Activated CD8-positive, alpha-beta memory T cell treated with anti-CD3 and anti-CD28 coated beads, Interleukin-2, amount 50 U/mL, for 1 hour (primary cell): ENCODE measurements around the gene APLP1.
"Not testable (repeated sequence)": the region's sequence is repeated elsewhere in the genome, so short reads cannot be mapped to it uniquely, and the experiment has no call there.

Experiments used
- DNase-seq: peaks from one replicate; pipeline ENCODE4 v3.0.0-alpha.2; 2020; ENCODE audit errors: extremely low read depth

Gene APLP1

DNA sequence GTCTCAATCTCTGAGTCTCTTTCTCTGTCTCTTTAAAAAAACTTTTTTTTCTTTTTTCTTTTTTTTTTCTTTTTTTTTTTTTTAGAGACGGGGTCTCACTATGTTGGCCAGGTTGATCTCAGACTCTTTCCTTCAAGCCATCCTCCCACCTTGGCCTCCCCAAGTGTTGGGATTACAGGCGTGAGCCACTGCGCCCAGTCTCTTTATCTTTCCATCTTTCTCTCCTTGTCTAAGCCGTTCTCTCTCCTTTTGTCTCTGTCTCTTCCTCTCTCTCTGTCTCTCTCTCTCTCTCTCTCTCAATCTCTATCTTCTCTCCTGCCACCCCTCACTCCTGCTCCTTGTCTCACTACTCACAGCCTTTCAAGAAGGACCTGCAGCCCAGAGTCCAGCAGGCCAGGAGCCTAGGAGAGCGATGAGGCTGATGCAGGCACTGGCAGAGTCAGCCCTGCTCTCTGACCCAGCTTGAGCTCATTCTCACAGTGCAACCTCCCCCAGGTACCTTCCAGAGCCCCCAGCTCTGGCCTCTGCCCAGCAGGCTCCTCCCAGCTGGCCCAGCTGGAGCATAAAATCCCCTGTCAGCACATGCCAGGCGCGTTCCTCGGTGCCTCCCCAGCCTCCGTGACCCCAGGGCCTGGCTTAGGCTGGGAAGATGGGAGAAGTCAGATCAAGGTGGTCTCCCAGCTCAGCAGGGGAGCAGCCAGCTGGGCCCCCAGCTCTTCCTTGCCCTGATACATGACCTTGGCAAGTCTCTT lies 16.2 kb upstream of the APLP1 start, which contains the start of gene NPHS1:
NPHS1 (minus strand) TSS at position 476 of the 752 bp plus-strand sequence. CDS start 667 bp downstream, outside the sequence.
- no peak for DNase-seq

DNA sequence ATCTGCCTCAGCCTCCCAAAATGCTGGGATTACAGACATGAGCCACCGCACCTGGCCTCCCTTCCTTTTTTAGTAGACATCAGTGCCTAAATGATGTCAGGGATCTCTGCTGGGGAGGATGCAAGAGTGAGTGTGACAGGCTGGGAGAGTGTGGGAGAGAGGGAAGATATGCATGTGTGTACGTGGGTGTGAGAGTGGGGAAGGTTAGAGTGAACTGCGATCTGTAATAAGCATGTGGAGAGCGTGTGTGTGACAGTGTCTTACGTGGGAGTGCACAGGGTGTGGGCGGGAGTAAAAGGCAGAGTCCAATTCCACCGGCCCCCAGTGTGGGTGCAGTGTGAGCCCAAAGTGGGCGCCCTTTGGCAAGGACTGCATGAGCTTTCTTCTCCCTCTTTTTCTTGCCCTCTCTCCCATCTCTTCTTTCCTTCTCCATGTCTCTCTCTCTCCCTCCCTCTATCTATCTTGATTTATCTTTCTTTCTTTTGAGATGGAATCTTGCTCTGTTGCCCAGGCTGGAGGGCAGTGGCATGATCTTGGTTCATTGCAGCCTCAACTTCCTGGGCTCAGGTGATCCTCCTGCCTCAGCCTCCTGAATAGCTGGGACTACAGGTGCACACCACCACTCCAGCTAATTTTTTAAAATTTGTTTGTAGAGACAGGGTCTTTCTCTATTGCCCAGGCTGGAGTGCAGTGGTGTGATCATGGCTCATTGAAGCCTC lies 15.2 kb upstream of the APLP1 start:
- no peak for DNase-seq

DNA sequence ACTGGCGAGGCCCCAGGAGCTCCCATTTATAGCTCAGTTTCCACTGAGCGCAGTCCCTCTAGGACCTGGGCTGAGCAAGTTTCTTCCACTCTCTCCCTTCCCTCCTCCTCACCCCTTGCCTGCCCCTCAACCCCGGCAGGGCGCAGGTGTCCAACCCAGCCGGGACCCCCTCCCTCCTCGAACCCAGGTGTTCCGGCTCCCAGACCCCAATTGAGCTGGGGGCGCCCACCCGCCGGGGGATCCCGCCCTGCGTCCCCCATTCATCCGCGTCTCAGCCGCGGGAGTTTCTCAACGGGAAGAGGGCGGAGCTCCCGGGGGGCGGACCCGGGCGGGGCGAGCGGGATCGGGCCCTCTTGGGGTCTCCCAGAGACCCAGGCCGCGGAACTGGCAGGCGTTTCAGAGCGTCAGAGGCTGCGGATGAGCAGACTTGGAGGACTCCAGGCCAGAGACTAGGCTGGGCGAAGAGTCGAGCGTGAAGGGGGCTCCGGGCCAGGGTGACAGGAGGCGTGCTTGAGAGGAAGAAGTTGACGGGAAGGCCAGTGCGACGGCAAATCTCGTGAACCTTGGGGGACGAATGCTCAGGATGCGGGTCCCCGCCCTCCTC lies 11.7 kb upstream of the APLP1 start, which contains the start of gene KIRREL2:
KIRREL2 (plus strand) TSS at position 366 of the 604 bp plus-strand sequence; CDS start at position 575, 209 bp downstream.
- DNase-seq, result no peak

DNA sequence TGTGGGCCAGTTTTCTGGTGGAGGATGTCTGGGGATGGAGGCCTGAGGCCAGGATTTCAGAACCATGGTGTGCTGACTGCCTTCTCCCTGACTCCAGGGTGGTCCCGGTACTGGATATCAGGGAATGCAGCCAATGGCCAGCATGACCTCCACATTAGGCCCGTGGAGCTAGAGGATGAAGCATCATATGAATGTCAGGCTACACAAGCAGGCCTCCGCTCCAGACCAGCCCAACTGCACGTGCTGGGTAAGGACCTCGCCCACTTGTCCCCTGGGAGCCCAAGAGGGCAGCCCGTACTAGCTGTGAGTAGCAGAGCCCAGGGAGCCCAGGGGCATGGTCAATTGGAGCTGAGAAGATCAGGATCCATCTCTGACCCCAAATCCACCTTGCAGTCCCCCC lies 10.1 kb upstream of the APLP1 start:
- DNase-seq, result no peak

DNA sequence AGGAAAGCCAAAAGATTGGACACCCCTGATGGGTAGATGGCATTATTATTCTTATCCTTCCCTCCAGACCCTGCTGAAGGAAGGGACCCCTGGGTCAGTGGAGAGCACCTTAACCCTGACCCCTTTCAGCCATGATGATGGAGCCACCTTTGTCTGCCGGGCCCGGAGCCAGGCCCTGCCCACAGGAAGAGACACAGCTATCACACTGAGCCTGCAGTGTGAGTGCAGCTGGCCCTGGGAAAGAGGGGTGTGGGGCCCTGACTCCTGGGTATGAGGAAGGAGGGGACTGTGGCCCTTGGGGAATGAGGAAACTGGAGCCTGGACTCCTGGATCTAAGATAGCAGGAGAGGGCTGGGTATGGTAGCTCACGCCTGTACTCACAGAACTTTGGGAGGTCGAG lies 9.0 kb upstream of the APLP1 start:
- no peak for DNase-seq

DNA sequence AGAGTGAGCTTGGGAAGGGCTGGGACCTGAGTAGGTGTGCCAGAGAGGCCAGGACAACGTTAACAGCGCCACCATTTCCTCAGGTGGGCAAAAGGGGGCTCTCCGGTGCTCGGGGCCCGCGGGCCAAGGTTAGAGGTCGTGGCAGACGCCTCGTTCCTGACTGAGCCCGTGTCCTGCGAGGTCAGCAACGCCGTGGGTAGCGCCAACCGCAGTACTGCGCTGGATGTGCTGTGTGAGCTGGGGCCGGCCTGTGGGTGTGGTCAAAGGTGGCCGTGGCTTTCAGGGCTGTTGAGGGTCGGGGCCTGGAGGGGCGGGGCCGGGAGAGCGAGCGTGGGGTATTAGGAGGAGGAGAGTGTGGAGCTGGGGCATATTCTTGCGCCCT lies 7.9 kb upstream of the APLP1 start:
- DNase-seq, result no peak

DNA sequence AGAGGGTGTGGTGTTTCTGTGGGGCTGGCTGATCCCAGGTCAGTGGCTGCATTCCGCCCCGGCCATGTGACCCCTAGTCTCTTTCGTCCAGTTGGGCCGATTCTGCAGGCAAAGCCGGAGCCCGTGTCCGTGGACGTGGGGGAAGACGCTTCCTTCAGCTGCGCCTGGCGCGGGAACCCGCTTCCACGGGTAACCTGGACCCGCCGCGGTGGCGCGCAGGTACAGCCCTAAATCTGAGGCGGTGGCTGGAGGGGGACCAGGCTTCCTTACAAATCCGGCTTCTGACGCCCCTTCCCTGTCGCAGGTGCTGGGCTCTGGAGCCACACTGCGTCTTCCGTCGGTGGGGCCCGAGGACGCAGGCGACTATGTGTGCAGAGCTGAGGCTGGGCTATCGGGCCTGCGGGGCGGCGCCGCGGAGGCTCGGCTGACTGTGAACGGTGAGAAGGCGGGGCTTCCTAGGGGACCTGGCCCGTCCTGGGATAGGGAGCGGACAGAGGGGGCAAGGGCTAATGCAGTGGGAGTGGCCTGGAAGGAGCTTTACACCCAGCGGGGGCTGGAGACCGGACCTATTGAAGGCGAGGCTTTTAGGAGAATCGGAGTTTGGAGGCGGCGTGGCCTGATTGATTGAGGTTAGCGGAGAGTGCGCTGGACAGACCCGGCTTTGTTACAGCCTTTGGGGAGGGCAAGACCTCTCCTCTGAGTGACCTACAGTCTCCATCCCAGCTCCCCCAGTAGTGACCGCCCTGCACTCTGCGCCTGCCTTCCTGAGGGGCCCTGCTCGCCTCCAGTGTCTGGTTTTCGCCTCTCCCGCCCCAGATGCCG lies 7.3 kb upstream of the APLP1 start:
- no peak for DNase-seq

DNA sequence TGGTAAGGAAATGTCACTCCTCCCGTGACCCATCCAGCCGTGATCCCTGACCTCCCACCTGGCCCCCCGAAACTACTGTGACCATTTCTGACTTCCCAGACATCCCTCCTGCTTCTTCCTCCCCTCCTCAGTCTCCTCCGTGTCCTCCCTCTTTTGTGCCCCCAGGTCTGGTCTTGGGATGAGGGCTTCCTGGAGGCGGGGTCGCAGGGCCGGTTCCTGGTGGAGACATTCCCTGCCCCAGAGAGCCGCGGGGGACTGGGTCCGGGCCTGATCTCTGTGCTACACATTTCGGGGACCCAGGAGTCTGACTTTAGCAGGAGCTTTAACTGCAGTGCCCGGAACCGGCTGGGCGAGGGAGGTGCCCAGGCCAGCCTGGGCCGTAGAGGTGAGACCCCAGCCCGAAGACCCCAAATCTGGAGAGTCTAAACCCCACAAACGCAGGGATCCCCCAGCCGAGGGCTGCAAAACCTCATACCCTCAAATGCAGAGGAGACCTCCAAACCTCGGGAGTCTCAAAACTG lies 6.7 kb upstream of the APLP1 start:
- DNase-seq, result no peak

DNA sequence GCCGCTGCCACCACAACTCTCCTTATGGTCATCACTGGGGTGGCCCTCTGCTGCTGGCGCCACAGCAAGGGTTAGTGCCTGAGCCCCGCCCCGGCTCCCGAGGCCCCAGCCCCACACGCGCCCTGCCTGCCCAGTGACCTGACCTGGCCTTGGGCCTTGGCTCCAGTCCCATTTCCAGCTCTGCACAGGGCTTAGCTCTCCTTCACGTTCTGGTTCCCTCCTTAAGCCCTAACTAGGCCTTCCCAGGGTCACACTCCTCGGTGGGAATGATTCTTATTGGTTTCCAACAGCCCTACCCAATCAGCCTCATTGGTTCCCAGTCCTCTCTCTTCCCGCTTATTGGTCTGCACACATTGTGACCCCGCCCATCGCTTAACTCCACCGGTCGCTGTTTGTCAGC lies 5.8 kb upstream of the APLP1 start:
- no peak for DNase-seq

DNA sequence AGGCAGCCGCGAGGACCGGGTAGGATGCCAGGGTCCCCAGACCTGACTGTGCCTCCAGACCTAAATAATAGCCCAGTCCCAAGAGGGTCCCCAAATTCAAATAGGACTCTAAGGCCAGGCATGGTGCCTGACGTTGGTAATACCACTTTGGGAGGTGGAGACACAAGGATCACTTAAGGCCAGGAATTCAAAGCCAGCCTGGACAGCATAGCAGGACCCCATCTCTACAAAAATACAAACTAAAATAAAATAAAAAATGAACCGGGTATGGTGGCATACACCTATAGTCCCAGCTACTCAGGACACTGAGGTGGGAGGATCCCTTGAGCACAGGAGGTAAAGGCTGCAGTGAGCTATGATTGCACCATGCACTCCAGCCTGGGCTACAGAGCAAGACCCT lies 5.4 kb upstream of the APLP1 start:
- DNase-seq, result no peak

DNA sequence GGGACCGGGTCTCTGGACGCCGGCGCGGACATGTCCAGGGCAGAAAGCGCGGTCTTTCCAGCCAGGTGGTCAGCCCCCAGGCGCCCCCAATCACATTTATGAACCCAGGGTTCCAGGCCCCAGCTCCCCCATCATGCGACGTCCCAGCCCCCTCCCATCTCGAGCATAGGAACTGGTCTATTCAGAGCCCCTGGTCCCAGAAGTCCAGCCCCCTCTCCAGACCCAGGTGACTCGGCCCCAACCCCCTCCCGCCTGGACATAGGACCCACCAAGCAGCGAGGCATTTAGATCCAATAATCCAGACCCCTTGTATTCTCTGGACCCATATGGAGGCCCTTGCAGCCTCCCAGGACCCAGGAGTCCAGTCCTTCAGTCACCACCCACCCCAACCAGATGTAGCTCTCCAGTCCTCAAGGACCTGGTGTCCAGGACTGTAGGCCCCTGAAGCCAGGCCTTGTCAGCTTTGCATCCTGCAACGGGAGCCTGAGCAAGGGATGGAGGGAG lies 501 bp downstream of the APLP1 start:
- DNase-seq, result no peak

DNA sequence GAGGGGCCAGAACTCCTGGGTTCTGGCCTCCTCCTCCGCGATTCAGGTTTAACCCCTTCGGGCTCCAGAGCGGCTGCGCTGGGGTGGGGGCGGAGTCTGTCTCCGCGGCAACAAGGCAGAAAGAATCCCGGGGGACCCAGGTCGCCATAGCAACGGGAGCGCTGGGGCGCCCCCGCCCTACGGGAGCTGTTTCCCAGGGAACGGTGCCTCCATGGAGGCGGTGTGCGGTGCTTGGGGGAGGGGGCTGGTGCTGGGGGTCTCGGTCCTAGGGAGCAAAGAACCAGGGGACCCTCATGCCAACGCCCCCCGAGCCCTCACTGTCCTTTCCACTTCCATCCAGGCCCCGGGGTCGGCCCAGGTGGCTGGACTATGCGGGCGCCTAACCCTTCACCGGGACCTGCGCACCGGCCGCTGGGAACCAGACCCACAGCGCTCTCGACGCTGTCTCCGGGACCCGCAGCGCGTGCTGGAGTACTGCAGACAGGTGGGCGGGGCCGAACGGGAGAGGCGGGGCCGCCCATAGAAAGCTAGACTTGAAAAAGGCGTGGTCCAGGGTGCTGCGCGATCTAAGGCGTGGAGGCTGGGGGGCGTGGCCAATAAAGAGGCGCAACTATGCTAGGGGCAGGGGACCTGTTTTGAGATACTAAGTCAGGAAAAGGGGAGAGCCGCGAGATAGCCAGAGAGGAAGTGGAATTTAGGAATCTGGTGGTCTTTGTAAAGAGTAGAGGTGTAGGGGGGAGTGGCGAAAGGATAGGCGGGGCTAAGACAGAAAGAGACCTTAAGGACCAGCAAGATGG lies 1.2 kb downstream of the APLP1 start:
- peak; percentile 38 for DNase-seq

DNA sequence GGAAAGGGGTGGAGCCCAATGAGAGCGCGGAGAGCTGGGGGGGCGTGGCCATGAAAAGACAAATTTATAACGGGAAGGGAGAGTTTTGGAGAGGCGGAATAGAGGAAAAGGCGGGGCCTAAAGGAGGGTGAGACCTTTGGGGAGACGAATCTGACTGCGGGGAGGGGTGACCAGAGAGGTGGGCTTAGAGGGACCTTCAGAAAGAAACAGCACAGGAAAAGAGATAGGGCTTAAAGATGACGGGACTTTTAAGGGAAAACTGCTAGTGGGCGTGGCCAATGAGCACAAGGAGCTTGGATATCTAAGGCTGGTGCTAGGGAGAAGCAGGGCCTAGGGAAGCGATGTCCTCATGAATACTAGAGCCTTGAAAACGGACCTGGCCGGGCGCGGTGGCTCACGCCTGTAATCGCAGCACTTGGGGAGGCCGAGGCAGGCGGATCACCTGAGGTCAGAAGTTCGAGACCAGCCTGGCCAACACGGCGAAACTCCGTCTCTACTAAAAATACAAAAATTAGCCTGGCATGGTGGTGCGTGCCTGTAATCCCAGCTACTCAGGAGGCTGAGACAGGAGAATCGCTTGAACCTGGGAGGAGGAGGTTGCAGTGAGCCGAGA lies 1.9 kb downstream of the APLP1 start:
- DNase-seq, result not testable (repeated sequence)

DNA sequence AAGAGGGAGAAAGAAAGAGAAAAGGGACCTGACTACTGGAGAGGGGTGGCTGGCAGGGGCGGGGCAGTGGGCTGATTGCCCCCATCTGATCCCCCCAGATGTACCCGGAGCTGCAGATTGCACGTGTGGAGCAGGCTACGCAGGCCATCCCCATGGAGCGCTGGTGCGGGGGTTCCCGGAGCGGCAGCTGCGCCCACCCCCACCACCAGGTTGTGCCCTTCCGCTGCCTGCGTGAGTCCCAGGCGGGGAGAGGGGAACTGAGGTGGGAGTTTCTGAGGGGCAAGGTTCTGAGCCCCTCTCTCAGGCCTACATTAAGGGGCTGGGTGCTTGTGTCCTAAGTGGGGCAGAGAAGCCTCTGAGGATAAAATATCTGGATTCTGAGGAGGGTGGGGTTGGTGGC lies 2.4 kb downstream of the APLP1 start:
- no peak for DNase-seq

DNA sequence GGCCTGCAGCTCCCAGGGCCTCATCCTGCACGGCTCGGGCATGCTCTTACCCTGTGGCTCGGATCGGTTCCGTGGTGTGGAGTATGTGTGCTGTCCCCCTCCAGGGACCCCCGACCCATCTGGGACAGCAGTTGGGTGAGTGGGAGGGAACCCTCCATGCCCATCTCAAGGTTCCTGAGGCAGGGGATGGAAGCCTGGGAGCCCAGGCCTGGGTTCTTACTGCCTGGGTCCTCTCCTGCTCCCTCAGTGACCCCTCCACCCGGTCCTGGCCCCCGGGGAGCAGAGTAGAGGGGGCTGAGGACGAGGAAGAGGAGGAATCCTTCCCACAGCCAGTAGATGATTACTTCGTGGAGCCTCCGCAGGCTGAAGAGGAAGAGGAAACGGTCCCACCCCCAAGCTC lies 3.2 kb downstream of the APLP1 start:
- DNase-seq, result no peak

DNA sequence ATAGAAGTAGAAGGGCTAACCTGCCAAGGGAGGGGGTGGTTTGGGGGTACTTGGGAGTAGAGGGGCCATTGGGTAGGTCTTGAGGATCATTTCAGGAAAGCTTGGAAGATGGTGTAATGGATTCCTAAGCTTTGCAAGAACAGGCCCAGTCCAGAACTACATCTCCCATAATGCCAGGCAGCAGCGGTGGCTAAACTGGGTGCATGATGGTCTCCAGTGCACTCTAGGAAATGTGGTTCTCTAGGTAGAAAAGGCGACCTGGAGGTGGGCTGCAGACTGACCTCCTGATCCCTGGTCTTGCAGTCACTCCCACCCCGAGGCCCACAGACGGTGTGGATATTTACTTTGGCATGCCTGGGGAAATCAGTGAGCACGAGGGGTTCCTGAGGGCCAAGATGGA lies 3.8 kb downstream of the APLP1 start:
- DNase-seq, result no peak

DNA sequence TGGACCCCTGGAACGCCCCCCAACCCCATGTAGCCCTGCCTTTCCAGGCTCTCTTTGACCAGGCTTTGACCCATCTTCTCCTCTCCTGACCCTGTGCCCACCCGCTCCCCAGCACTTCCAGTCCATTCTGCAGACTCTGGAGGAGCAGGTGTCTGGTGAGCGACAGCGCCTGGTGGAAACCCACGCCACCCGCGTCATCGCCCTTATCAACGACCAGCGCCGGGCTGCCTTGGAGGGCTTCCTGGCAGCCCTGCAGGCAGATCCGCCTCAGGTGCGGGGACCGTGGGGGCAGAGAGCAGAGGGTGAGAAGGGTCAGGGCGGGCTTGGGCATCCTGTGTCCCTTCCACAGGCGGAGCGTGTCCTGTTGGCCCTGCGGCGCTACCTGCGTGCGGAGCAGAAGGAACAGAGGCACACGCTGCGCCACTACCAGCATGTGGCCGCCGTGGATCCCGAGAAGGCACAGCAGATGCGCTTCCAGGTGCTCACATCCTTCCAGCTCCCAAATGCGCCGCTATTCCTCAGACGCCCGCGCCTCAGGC lies 6.1 kb downstream of the APLP1 start:
- DNase-seq, result no peak

DNA sequence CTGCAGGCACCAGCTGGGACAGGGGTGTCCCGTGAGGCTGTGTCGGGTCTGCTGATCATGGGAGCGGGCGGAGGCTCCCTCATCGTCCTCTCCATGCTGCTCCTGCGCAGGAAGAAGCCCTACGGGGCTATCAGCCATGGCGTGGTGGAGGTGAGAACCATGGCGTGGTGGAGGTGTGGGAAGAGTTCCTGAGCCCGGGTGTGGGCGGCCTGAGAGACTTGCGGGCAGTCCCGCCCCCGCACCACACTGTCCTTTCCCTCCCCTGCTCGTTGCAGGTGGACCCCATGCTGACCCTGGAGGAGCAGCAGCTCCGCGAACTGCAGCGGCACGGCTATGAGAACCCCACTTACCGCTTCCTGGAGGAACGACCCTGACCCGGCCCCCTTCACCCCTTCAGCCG lies 10.7 kb downstream of the APLP1 start:
- no peak for DNase-seq

DNA sequence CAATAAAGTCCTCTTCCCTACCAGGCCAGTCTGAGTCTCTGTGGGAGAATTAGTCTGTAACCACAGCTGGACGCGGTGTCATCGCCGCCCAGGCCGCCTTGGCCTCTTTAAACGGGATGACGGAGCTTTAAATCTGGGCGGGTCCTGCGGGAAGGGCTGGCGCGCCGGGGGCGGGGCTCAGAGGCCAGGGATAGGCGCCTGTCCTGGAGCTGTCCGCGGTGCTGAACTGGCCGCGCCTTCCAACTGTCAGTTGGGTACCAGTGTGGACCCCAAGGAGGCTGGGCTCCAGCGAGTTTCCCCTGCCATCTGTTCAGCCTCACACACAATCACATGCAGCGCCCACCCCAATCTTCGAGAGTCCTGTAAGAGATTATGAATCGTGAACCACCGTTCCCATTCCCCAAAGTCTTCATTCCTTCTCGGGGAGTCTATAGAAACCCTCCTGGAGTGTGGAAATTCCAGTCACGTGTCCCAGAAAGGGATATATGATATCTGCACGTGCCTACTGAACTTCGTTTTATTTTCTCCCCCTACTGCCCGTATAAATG lies 11.5 kb downstream of the APLP1 start:
- DNase-seq, result no peak
